Sigmoid colon (tissue), 4 donors: ENCODE data around the gene MYCBPAP.

Experiments used
- CTCF ChIP-seq, 4 experiments: fragments of 450-650 bp in 3 of 4; fragments of 200-600 bp in 1 of 4; IDR thresholded peaks; one replicate each; pipeline ENCODE4 v1.5.1; 2016 to 2019; ENCODE audit warnings: antibody characterized with exemption in 4 of 4, mild to moderate bottlenecking in 3 of 4, moderate library complexity in 2 of 4
- EP300 ChIP-seq, 4 donors: sonication (generic); formaldehyde crosslinking; IDR thresholded peaks; one replicate each; pipeline ENCODE4 v1.6.1; 2017; ENCODE audit warnings: antibody characterized with exemption in 4 of 4
- POLR2A ChIP-seq, 2 donors: fragments of 450-650 bp; IDR thresholded peaks; one replicate each; pipeline ENCODE4 v1.6.1; 2016; ENCODE audit warnings: antibody characterized with exemption in 2 of 2, mild to moderate bottlenecking in 2 of 2, moderate library complexity in 2 of 2
- POLR2AphosphoS5 ChIP-seq, 4 donors: sonication (generic); formaldehyde crosslinking; IDR thresholded peaks; one replicate each; pipeline ENCODE4 v1.6.1; 2017; ENCODE audit warnings: antibody characterized with exemption in 4 of 4

GRCh38 chr17:50533185-50533584 lies 24.9 kb downstream of the MYCBPAP start:
- TF ChIP-seq EP300 (IDR thresholded peaks at IDR 0.05) (no peak), CTCF (IDR thresholded peaks at IDR 0.05) (no peak), POLR2A (IDR thresholded peaks at IDR 0.05) (no peak), POLR2AphosphoS5 (IDR thresholded peaks at IDR 0.05) (no peak)
